ENCODE measurements around the gene HPDL. TPM values are rescaled to one million over a fixed set of nuclear protein-coding genes. Genes with fewer than 3 reads are reported as not detected.
A peak's percentile ranks its signal among the peaks of the same experiment; 100 is the strongest.

Gene HPDL
- total RNA-seq, 4 donors from 2014 or later: 0.16 to 2.3 (median 1.1) TPM; not detected in 1

- Histone ChIP-seq H3K4me1 (peaks cover 8 to 16% of the 10 kb centered on the region in 2 donors), H3K9me3 (no peaks in the 10 kb centered on the region), H3K4me3 (peak overlapping the region; percentile 77 to 91 (median 82)), H3K27ac (peak overlapping the region; percentile 92 to 95 (median 94)), H3K36me3 (no peaks in the 10 kb centered on the region), H3K27me3 (no peaks in the 10 kb centered on the region)
- intact Hi-C loops (cut with DNase I; ENCODE audit: low total_unique reads) (loop anchor here (1.0 to 5.0 kb wide), 6 partner anchors 38 to 570 kb away; partner anchors contain the start of genes MUTYH, RNU5D-1, RPS8 and TESK2), in situ Hi-C loops (cut with MboI; ENCODE audit: low sequenced_read_pairs in 4 of 4) (loop anchor here in 1 of 4 donors (5.0 kb wide), 1 partner anchor 290 kb away; the partner anchor contains the start of genes HECTD3 and UROD)
- TF ChIP-seq POLR2A (IDR thresholded peaks at IDR 0.05): no peak
- TF ChIP-seq, protein P1, sequence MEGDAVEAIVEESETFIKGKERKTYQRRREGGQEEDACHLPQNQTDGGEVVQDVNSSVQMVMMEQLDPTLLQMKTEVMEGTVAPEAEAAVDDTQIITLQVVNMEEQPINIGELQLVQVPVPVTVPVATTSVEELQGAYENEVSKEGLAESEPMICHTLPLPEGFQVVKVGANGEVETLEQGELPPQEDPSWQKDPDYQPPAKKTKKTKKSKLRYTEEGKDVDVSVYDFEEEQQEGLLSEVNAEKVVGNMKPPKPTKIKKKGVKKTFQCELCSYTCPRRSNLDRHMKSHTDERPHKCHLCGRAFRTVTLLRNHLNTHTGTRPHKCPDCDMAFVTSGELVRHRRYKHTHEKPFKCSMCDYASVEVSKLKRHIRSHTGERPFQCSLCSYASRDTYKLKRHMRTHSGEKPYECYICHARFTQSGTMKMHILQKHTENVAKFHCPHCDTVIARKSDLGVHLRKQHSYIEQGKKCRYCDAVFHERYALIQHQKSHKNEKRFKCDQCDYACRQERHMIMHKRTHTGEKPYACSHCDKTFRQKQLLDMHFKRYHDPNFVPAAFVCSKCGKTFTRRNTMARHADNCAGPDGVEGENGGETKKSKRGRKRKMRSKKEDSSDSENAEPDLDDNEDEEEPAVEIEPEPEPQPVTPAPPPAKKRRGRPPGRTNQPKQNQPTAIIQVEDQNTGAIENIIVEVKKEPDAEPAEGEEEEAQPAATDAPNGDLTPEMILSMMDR (IDR thresholded peaks at IDR 0.05 in 4 of 5, conservative IDR thresholded peaks at IDR 0.05 in 1 of 5): no peak
- ATAC-seq (no peak), DNase-seq (no peak)
These were observed 24.1 kb upstream of the HPDL start for GRCh38 chr1:45302505-45303150.

DNA sequence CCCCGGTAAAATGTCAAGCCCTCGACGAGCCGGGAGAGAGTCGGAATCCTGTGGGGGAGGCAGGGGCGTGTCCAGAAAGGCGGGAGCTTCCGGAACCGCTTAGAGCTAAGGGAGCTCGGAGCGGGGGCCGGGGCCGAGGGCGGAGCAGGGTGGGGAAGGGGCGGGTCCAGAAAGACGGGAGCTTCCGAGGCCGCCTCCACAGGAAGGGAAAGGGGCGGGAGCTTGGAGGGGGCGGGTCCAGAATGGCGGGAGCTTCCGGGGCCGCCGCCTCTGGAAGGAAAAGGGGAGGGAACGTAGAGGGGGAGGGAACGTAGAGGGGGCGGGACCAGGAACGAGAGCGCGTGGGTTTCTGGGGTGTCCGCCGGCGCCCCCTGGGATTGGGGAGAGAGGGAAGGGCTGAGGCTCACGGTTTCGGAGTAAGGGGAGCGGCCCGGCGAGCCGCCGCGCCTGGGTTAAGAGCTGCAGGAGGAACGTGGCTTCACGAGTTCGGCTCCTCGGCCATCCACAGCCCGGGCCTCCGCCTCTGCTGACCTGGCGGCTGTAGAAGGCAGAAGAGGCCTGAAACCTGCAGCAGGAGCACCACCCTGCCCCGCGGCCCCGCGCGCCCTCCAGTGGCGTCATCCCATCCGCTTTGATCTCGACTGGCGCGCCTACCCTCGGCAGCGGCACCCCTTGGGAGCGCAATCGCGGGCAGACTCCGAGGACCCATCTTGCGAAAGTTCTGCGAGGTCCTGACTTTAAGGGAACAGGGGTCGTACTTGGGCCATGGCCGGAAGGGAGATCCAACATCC is 23.0 kb upstream of the HPDL start:
- TF ChIP-seq, protein P1 (IDR thresholded peaks at IDR 0.05 in 4 of 5, conservative IDR thresholded peaks at IDR 0.05 in 1 of 5): peak; percentile 56 to 78 (median 75)
- peak; percentile 60 to 67 for TF ChIP-seq POLR2A (IDR thresholded peaks at IDR 0.05)

GRCh38 chr1:45304311-45305081 is 22.2 kb upstream of the HPDL start:
- Histone ChIP-seq H3K27ac (peak overlapping the region; percentile 92 to 95 (median 94)), H3K4me1 (peaks cover 8 to 16% of the 10 kb centered on the region in 2 donors), H3K36me3 (no peaks in the 10 kb centered on the region), H3K9me3 (no peaks in the 10 kb centered on the region), H3K4me3 (peak overlapping the region; percentile 73 to 86 (median 78)), H3K27me3 (no peaks in the 10 kb centered on the region)
- ATAC-seq: peak; percentile 24 to 43
- in situ Hi-C loops (cut with MboI; ENCODE audit: low sequenced_read_pairs in 4 of 4) (loop anchor here in 1 of 4 donors (5.0 kb wide), 1 partner anchor 292 kb away; the partner anchor contains the start of genes HECTD3 and UROD), intact Hi-C loops (cut with DNase I; ENCODE audit: low total_unique reads) (loop anchor here (5.0 kb wide), 3 partner anchors 467 to 572 kb away; partner anchors contain the start of genes RNU5D-1 and RPS8)
- peak; percentile 35 to 83 for DNase-seq
- TF ChIP-seq, protein P1 (IDR thresholded peaks at IDR 0.05 in 4 of 5, conservative IDR thresholded peaks at IDR 0.05 in 1 of 5): no peak
- no peak for TF ChIP-seq POLR2A (IDR thresholded peaks at IDR 0.05)

More for the DNA sequence above, 23.0 kb upstream of the HPDL start:
- DNase-seq: peak; percentile 98 to 99
- Histone ChIP-seq H3K27me3 (no peaks in the 10 kb centered on the region), H3K9me3 (no peaks in the 10 kb centered on the region), H3K27ac (peak overlapping the region; percentile 92 to 95 (median 94)), H3K36me3 (no peaks in the 10 kb centered on the region), H3K4me3 (peak overlapping the region; percentile 77 to 91 (median 82)), H3K4me1 (peaks cover 8 to 16% of the 10 kb centered on the region in 2 donors)
- peak; percentile 90 to 95 for ATAC-seq
- intact Hi-C loops (cut with DNase I; ENCODE audit: low total_unique reads) (loop anchor here (1.0 to 5.0 kb wide), 6 partner anchors 37 to 571 kb away; partner anchors contain the start of genes MUTYH, RNU5D-1, RPS8 and TESK2), in situ Hi-C loops (cut with MboI; ENCODE audit: low sequenced_read_pairs in 4 of 4) (loop anchor here in 1 of 4 donors (5.0 kb wide), 1 partner anchor 291 kb away; the partner anchor contains the start of genes HECTD3 and UROD)

DNA sequence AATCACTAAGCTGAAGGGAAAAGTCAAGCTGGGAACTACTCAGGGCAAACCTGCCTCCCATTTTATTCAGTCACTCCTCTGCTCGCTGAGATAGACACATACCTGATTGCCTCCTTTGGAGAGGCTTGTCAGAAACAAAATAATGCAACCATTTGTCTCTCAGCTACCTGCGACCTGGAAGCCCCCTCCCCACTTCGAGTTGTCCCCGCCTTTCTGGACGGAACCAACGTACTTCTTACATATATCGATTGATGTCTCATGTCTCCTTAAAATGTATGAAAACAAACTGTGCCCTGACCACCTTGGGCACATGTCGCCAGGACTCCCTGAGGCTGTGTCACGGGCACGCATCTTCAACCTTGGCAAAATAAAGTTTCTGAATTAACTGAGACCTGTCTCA is 21.5 kb upstream of the HPDL start:
- H3K9me3 ChIP-seq: no peaks in the 10 kb centered on the region
- in situ Hi-C loops (cut with MboI; ENCODE audit: low sequenced_read_pairs in 4 of 4) (no loop called here), intact Hi-C loops (cut with DNase I; ENCODE audit: low total_unique reads) (no loop called here)
- H3K4me3 ChIP-seq: no peak overlapping the region
- H3K4me1 ChIP-seq: peaks cover 8 to 16% of the 10 kb centered on the region in 2 donors
- TF ChIP-seq POLR2A (IDR thresholded peaks at IDR 0.05): no peak
- TF ChIP-seq, protein P1 (IDR thresholded peaks at IDR 0.05 in 4 of 5, conservative IDR thresholded peaks at IDR 0.05 in 1 of 5): no peak
- peak overlapping the region; percentile 92 to 95 (median 94) for H3K27ac ChIP-seq
- ATAC-seq (no peak), DNase-seq (no peak)
- no peaks in the 10 kb centered on the region for H3K36me3 ChIP-seq
- no peaks in the 10 kb centered on the region for H3K27me3 ChIP-seq
